T-helper 22 cell (primary cell): ENCODE measurements around the gene HTD2.
"Not testable (repeated sequence)": the region's sequence is repeated elsewhere in the genome, so short reads cannot be mapped to it uniquely, and the experiment has no call there.

ENCODE experiments used
- DNase-seq: peaks from one replicate; pipeline ENCODE4 v3.0.0-alpha.2; 2020; ENCODE audit warnings: low read depth

HTD2 gene

DNA sequence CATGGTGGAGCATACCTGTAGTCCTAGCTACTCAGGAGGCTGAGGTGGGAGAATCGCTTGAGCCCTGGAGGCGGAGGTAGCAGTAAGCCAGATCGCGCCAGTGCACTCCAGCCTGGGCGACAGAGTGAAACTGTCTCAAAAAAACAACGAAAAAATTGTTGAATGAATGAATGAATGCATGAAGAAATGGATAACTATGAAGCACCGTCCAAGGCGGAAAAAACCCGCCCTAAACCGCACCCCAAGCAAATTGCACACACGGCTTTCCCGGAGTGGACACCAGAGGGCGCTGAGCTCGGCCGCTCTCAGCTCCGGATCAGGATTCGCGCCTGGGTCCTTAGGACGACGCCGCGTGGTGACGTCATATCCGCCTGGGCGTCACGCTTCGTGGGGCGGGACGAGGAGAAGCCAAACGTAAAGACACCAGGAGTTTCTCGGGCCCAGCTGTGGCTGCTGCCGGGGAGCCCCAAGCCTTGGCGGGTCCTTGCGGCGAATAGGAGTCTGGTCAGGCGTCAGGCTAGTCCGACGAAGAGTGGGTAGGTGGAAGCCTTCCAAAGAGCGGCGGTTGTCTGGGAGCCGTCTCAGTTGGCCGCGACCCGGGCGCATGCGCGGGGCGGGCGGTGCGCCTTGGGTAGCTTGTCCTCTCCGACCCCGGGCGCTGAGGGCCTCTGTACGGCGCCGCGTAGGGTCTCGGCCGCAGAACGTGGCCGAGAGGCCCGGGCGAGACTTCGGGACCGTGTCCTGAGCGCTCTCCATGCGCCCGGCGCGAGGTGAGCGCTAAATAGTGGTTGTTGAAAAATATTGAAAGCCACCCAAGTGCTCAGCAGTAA is at the start of gene HTD2, which contains the start of gene RPP14:
Gene HTD2 (plus strand): TSS at position 639 of the 830 bp plus-strand sequence. CDS start 11,094 bp downstream, outside the sequence.
Gene RPP14 (plus strand): TSS at position 364 of the 830 bp plus-strand sequence. CDS start 4,085 bp downstream, outside the sequence.
- peak; percentile 94 for DNase-seq

- DNase-seq, result no peak
These were observed 47.8 kb upstream of the HTD2 start for GRCh38 chr3:58258392-58259055.

DNA sequence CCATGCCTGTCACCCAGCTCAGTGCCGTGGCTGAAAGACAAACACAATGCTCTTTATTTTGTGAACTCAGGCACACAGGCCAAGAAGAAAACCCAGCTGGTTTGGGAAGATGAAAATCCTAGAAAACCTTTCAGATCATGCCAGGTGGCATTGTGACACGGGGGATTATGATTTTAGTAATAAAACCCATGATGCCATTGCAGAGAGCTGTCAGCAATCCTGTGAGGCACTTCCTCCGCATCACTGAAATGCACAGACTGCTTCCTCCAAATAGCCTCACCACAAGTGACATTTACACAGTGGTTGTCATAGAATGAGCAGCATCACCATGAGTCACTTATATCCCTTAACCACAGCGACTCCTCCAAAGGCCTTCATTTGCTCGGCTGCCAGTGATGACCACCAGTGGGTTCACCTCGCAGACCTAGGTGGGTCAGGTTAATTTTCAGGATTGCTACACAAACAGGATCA is 46.0 kb upstream of the HTD2 start:
- DNase-seq, result no peak

- no peak for DNase-seq
These were observed 45.6 kb upstream of the HTD2 start for GRCh38 chr3:58260733-58261132.

DNA sequence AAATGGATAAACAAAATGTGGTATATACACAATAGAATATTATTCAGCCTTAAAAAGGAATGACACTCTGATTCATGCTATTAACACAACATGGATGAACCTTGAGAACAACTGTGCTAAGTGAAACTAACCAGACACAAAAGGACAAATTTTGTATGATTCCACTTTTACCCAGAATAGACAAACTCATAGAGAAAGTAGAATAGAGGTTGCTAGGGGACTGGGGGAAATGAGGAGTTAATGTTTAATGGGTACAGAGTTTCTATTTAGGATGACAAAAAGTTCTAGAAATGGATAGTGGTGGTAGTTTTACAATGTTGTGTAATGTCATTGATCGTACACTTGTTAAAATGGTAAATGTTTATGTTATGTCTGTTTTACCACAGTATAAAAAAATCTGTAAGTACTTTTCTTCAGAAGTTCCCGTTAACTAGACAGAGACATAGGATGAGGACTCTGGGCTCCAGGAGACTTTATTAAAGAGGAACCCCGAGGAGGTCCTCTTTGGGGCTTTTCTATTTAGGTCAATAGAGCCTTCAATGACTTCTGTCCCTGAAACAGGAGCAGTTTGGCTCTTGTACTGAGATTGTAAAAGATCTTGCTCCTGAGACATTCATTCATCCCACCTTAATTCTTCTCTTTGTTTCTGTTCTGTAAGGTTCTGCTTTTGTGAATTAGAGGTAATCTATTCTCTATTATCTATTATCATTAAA is 44.2 kb upstream of the HTD2 start:
- DNase-seq, result no peak

GRCh38 chr3:58266577-58266976 is 39.7 kb upstream of the HTD2 start:
- no peak for DNase-seq

GRCh38 chr3:58267543-58267942 is 38.8 kb upstream of the HTD2 start:
- not testable (repeated sequence) for DNase-seq

DNA sequence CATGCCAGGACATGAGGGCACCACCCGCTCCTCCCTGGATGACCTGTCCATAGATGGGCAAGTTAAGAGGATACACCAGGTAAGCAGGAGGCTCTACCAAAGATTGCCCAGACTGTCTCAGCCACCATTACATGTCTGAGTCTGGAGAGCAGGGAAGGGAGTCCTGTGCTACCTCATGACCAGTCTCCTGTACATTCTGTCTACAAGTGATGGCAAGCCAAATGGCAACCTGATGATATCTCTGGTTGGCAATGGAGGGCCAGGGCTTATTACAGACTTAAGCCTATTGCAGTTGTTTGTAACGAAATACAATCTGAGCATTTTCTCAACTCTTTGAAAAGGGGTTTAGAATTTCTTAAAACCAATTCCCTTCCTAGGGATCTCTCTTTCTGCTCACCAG is 37.0 kb upstream of the HTD2 start:
- no peak for DNase-seq

DNA sequence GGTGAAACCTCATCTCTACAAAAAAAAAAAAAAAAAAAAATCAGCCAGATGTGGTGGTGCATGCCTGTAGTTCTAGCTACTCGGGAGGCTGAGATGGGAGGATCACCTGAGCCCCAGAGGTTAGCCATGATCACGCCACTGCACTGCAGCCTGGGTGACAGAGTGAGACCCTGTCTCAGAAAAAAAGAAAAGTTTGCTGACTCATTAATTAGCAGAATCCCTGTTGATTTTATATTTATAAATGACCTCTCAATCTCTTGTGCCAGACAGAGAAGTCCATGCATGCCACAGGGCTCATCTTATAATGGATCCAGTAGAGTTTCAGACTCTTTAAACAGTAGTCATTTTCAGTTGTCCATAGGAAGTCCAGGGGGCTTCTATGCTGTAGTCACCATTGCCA is 35.8 kb upstream of the HTD2 start:
- DNase-seq, result no peak

- DNase-seq, result no peak
These were observed 34.3 kb upstream of the HTD2 start for GRCh38 chr3:58271901-58272501.

- DNase-seq, result no peak
These were observed 33.4 kb upstream of the HTD2 start for GRCh38 chr3:58272891-58273290.

GRCh38 chr3:58273362-58273761 is 33.0 kb upstream of the HTD2 start:
- not testable (repeated sequence) for DNase-seq

GRCh38 chr3:58274027-58274614 is 32.2 kb upstream of the HTD2 start:
- no peak for DNase-seq

GRCh38 chr3:58281069-58281468 is 25.3 kb upstream of the HTD2 start:
- no peak for DNase-seq

- no peak for DNase-seq
These were observed 21.0 kb upstream of the HTD2 start for GRCh38 chr3:58285334-58285733.

DNA sequence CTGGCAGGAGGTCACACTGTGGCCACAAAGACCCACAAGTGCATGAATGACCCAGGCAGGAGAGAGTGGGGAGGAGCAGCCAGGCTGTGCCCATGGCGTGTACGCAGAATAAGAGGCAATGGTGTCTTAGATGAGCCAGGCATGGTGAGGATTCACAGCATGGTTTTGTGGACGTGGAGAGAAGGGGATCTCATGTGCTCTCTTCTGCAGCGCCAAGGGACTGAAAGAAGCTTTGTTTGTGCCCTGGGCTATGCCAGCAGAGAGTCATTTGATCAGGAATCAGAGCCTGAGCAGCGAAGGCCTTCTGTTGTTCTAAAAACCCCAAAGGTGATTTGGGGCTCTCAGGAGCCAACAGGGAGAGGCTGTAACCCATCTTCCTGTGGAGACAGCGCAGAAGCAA is 19.0 kb upstream of the HTD2 start:
- DNase-seq, result no peak

DNA sequence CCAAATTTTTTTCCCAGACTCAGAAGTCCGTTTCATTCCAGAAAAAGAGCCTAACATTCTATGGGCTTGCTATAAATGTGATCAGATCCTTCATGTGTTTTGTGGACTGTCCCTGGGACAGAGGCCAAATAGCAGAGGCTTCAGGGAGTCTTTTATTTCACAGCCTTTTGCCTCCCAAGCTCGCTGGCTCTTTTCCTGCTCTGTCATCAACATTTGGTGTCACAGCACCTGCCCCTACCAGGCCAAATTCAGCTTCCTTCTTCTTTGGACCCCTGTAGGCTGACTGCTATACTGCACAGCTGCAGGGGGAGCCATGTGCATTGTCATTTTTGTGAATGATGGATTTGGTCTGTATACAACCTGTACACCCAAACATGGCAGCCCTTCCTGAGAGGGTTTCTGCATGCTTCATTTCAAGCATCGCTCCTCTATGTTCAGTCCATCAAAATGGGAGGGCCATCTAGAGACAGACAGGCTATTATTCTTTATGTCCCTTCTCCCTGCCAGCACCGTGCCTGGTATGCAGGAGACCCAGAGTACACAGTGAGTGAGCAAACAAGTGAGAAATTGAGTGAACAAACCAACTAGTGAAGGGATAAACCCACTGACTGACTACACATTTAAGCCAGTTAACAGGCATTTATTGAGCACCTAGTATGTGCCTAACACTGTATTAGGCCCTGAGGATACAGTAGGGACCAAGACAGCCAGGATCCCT is 18.1 kb upstream of the HTD2 start:
- no peak for DNase-seq

DNA sequence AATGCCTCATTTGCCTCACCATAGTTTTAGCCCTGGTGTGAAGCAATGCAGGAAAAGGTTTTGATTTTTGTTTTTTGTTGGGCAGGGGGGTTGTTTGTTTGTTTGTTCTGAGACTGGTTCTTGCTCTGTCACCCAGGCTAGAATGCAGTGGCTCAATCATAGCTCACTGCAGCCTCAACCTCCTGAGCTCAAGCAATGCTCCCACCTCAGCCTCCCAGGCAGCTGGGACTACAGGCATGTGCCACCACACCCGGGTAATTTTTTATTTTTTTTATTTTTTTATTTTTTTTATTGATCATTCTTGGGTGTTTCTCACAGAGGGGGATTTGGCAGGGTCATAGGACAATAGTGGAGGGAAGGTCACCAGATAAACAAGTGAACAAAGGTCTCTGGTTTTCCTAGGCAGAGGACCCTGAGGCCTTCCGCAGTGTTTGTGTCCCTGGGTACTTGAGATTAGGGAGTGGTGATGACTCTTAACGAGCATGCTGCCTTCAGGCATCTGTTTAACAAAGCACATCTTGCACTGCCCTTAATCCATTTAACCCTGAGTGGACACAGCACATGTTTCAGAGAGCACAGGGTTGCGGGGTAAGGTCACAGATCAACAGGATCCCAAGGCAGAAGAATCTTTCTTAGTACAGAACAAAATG is 17.2 kb upstream of the HTD2 start:
- not testable (repeated sequence) for DNase-seq

DNA sequence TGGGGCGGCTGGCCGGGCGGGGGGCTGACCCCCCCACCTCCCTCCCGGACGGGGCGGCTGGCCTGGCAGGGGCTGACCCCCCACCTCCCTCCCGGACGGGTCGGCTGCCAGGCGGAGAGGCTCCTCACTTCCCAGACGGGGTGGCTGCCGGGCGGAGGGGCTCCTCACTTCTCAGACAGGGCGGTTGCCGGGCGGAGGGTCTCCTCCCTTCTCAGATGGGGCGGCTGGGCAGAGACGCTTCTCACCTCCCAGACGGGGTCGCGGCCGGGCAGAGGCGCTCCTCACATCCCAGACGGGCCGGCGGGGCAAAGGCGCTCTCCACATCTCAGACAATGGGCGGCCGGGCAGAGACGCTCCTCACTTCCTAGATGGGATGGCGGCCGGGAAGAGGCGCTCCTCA is 15.9 kb upstream of the HTD2 start:
- not testable (repeated sequence) for DNase-seq

GRCh38 chr3:58291671-58292338 is 14.5 kb upstream of the HTD2 start:
- DNase-seq, result no peak
